Measurements from ENCODE around the gene TBC1D1.

GRCh38 chr4:37891260-37892159, 626 bp downstream of the TBC1D1 start:
- TF ChIP-seq CTCF (IDR thresholded peaks at IDR 0.05; ENCODE audit: extremely low read depth in 1 of 2, insufficient read depth in 1 of 2, low read depth in 1 of 2, low read length in 2 of 2) (peak in 1 of 2 donors; percentile 15), POLR2A (IDR thresholded peaks at IDR 0.05; ENCODE audit: low read depth, low read length) (no peak), POLR2AphosphoS5 (IDR thresholded peaks at IDR 0.05; ENCODE audit: insufficient read depth, low read depth, low read length) (no peak), EZH2 (IDR thresholded peaks at IDR 0.05; ENCODE audit: borderline replicate concordance, low read depth, low read length, severe bottlenecking) (no peak), FOS (IDR thresholded peaks at IDR 0.05; ENCODE audit: borderline replicate concordance, insufficient read depth, low read length) (no peak), GATA2 (IDR thresholded peaks at IDR 0.05; ENCODE audit: insufficient read depth, insufficient read length, low read depth, low read length) (no peak), MAX (IDR thresholded peaks at IDR 0.05; ENCODE audit: insufficient read depth, insufficient read length) (no peak), MYC (IDR thresholded peaks at IDR 0.05; ENCODE audit: low read depth, low read length) (no peak)

Measured in endothelial cell of umbilical vein (primary cell).